NOMO-1 (cell line): ENCODE measurements around the gene OLFM3.

ENCODE experiments used
- DNase-seq, 2 experiments: peaks; one replicate each; lab custom pipeline; 2025; ENCODE audit not compliant: unreplicated experiment in 2 of 2; lab: John Stamatoyannopoulos, UW

Gene OLFM3

DNA sequence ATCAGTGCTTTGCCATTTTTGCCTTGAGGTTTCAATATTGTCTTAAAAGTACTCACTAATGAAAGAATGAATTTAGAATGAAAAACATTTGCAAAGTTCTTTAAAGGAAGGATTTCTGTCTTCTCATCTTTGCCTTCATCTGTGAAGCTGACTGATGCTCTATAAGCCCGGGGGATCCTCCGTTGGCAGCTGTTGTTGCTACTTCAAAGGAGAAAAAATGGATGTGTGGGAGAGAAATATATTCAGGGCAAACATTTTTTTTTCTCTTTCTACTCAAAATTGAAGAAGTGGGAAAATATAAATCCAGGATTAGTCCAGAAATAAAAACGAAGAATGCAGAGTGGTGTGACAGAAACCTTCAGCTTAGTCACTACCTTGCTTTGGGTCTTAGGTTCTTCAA, 142.5 kb downstream of the OLFM3 start:
- no peak for DNase-seq

DNA sequence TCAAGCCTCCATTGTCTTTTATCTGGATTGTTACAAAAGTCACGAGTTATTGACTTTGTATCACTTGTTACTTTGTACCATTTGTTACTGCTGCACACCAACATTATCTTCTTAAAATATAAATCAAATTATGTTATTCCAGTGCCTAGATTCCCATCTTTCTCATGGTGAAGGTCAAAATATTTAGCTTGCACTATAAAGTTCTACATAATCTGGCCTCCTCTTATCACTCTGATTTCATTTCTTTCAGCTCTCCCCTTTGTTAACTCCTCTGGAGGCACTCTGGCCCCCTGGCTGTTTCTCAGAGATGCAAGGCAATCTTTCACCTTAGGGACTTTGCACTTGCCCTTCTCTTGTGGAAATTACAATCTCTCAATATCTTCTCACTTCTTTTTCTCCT, 143.8 kb downstream of the OLFM3 start:
- no peak for DNase-seq

GRCh38 chr1:101849356-101849755, 147.4 kb downstream of the OLFM3 start:
- no peak for DNase-seq

- no peak for DNase-seq
These were observed 149.1 kb downstream of the OLFM3 start for GRCh38 chr1:101847626-101848025.

- DNase-seq: no peak
These were observed 149.9 kb downstream of the OLFM3 start for GRCh38 chr1:101846820-101847219.

DNA sequence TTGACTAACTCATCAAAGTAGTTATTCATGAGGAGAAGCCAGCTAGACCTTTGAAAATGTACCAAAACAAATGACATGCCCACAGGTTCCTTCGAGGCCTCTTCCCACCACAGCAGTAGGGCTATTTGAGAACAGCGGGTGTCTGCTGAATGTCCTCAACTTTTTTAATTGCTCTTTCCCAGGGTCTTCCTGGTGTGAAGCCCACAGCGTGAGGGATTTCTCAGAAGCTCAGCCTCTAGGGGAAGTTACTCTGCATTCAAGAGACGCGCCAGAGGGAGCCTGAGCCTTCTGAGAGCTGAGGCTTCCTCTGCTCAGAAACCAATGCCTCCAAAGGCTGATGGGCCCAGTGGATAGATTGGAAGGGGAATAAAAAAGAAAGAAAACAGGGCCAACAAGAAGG, 153.6 kb downstream of the OLFM3 start:
- no peak for DNase-seq

DNA sequence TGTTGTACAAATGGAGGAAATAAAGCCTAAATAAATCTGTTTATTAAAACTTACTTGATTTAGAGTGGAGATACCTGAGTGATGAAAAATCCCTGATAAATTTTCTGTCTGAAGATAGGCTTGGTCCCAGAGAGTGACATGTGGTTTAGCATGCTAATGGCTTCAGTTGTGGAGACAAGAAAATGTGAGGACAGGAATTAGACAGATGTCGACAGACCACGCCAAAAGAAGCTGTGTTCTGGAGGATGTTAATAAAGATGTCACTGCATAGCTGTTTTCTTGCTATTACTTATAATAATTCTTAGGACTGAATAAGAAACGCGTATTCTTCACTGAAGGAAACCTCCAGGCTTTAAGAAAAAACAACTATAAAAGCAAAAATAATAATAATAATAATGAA, 154.9 kb downstream of the OLFM3 start:
- DNase-seq: no peak

GRCh38 chr1:101835988-101836387, 160.7 kb downstream of the OLFM3 start:
- DNase-seq: no peak

DNA sequence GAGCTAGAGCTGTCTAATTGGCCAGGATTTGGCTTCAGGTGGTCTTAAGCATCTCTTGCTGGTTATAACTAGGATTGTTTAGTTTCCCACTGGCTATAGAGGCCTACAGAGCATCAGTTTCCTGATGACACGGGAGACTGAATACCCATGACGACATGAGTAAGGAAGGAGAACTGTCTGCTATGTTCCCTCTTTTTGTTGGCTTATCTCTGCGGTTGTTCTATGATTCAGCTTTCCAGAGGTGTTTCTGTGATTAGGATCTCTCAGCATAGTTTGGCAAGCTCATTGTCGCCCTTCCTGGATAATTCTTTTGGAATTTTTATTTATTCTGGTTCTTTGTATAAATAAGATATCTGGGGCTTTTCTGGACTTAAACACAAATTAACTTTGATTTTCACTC, 163.4 kb downstream of the OLFM3 start:
- DNase-seq: no peak

DNA sequence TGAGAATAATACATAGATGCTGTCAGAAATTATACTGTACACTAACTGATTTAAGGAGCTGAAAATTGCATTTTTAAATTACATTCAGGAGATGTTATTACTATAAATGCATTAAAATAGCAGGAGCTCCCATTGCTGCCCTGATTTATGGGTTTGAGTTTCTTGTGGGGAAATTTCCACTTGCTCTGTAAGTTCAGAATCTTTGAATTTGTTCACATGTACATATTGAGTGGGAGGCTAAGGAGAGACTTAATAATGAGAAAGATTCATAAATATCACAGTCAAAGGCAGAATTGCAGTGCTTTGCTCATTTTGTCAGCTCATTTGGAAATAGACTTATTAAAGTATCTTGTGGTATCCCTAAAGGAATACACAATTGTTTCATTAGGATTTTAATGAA, 170.3 kb downstream of the OLFM3 start:
- no peak for DNase-seq

DNA sequence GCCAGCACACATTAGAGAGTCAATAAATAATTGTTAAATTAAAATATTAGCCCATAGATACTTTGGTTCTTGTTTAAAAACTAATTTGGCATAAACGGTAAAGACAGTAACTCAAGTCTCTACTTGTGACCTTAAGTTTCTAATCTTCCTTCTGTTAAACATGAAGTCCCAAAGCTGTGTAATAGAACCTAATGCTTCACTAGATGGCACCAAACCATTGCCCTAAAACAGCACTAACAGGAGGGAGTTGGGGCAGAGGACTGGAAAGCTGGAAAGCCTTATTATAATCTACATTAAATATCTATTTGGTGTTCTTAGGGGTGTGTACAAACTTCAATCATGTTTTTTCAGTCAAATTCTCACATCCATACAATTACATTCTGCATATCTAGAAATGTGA, 176.7 kb downstream of the OLFM3 start:
- peak; percentile 2 to 33 for DNase-seq

- no peak for DNase-seq
These were observed 180.5 kb downstream of the OLFM3 start for GRCh38 chr1:101816262-101816661.

- DNase-seq: no peak
These were observed 198.3 kb downstream of the OLFM3 start for GRCh38 chr1:101798417-101798816.

- DNase-seq: no peak
These were observed 199.0 kb downstream of the OLFM3 start for GRCh38 chr1:101797722-101798121.

DNA sequence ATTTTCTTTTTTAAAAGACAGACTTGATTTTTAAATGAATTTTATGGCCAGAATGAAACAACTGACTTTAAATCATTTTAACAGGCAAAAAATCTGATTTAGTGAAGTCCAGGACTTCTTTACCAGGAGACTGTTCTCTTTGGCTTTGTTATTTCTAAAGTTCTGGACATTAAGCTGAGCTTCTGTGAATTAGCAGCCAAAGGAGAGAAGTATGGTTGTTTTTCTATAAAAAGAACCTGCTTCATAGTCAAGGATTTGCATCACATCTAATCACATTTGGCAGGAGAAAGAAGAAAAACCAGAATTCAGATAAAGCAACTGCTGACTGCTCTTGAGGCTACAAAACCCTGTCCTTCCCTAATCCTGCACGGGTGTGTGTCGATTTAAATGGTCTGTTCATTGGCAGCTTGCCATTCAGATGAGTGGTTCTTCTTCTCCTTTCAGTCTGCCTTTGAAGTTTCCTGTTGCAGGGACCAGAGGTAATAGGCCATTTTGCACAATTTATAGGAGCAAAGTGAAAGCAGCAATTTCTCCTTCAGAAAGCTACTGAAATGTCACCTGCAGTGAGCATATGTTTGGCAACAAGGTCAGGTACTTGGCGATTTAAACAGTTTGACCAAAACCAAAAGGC, 215.4 kb downstream of the OLFM3 start:
- peak; percentile 66 to 92 for DNase-seq

DNA sequence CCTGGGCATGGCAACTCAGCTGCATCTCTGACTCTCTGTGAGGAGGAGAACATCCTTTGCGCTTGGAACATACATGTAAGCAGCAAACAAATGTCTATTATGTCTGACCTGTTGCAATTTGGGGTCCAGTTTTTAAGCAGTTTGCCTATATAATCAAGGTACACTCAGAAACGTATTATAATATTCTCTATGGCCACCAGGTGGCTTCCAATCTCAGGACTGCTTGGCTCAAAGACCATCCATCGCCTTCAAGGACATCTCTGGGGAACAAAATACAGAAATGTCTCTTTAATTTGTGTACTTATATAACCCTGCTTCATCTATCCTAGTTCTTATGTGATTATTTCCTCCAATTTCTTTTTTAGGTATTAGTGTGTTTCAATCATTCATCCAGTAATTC, 227.2 kb downstream of the OLFM3 start:
- DNase-seq: peak in 1 of 2 experiments; percentile 4

DNA sequence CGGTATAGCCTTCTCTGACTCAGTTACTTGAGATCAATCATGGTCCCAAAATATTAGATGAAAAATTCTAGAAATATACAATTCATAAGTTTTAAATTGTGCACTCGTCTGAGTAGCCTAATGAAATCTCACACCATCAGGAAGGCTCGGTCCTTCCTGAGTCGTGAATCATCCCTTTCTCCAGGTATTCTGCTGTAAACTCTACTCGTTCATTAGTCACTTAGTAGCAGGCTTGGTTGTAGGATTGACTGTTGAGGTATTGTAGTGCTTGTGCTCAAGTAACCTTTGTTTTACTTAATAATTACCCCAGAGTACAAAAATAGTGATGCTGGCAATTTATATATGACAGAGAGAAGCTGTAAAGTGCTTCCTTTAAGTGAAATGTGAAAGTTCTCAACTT, 238.7 kb downstream of the OLFM3 start:
- no peak for DNase-seq

GRCh38 chr1:101756411-101756810, 240.3 kb downstream of the OLFM3 start:
- no peak for DNase-seq
